Hepatocyte (in vitro differentiated cells): ENCODE results near the gene ICAM1. TPM values are rescaled to one million over a fixed set of nuclear protein-coding genes. Genes with fewer than 3 reads are reported as not detected.
A peak's percentile ranks its signal among the peaks of the same experiment; 100 is the strongest.

Experiments
- DNase-seq: peaks from one replicate; pipeline ENCODE4 v3.0.0-alpha.2; 2016; ENCODE audit warnings: low spot score
- H2AFZ ChIP-seq: fragments of 200-600 bp; sonication (generic); 2 replicates; pipeline ENCODE4 v1.6.0; 2016; ENCODE audit warnings: antibody characterized with exemption, mild to moderate bottlenecking
- H3K27ac ChIP-seq: fragments of 200-600 bp; sonication (generic); 2 replicates; pipeline ENCODE4 v1.5.1; 2016; ENCODE audit warnings: mild to moderate bottlenecking
- H3K27me3 ChIP-seq: fragments of 200-600 bp; sonication (generic); 2 replicates; pipeline ENCODE4 v1.6.1; 2016
- H3K36me3 ChIP-seq: fragments of 200-600 bp; sonication (generic); replicated peaks from 2 replicates; pipeline ENCODE4 v1.5.1; 2016; ENCODE audit warnings: low read depth; ENCODE audit not compliant: insufficient read depth
- H3K4me1 ChIP-seq: fragments of 200-600 bp; sonication (generic); 2 replicates; pipeline ENCODE4 v1.5.1; 2016; ENCODE audit warnings: mild to moderate bottlenecking, moderate library complexity; ENCODE audit not compliant: insufficient read depth
- H3K4me2 ChIP-seq: fragments of 200-600 bp; sonication (generic); 2 replicates; pipeline ENCODE4 v1.6.0; 2016
- H3K4me3 ChIP-seq: fragments of 200-600 bp; sonication (generic); 2 replicates; pipeline ENCODE4 v1.5.1; 2016; ENCODE audit warnings: mild to moderate bottlenecking
- H3K79me2 ChIP-seq: fragments of 200-600 bp; sonication (generic); 2 replicates; pipeline ENCODE4 v1.6.0; 2017; ENCODE audit warnings: mild to moderate bottlenecking
- H3K9me2 ChIP-seq: fragments of 200-600 bp; sonication (generic); replicated peaks from 2 replicates; pipeline ENCODE4 v1.6.0; 2017; ENCODE audit warnings: mild to moderate bottlenecking; ENCODE audit not compliant: insufficient read depth
- H3K9me3 ChIP-seq: fragments of 200-600 bp; sonication (generic); 2 replicates; pipeline ENCODE4 v1.5.1; 2016; ENCODE audit warnings: low read depth, mild to moderate bottlenecking
- H4K20me1 ChIP-seq: fragments of 200-600 bp; sonication (generic); 2 replicates; pipeline ENCODE4 v1.6.0; 2016; ENCODE audit warnings: mild to moderate bottlenecking; ENCODE audit not compliant: insufficient read depth, poor library complexity, severe bottlenecking
- EZH2 ChIP-seq: fragments of 200-600 bp; sonication (generic); IDR thresholded peaks from 2 replicates; pipeline ENCODE4 v1.6.1; 2016; ENCODE audit warnings: antibody characterized with exemption, mild to moderate bottlenecking, borderline replicate concordance
- EZH2phosphoT487 ChIP-seq: fragments of 200-600 bp; sonication (generic); IDR thresholded peaks from one replicate; pipeline ENCODE4 v1.6.1; 2018; ENCODE audit warnings: antibody characterized with exemption, mild to moderate bottlenecking, low read depth, moderate library complexity; ENCODE audit not compliant: unreplicated experiment, severe bottlenecking
- WGBS: methylation state at CpG from one replicate; pipeline ENCODE4 v1.1.6; 2016; ENCODE audit warnings: low lambda C conversion rate; ENCODE audit errors: missing lambda C conversion rate; 5-methylcytosine and 5-hydroxymethylcytosine counted together
- polyA plus RNA-seq: library from polyadenylated mRNA; unstranded; fragments of >200 nt; fragmentation: Nextera tagmentation; extraction: Ambion mirVana; gene quantifications from 2 replicates; pipeline ENCODE4 v1.2.1, GENCODE V29; 2016
- total RNA-seq: library from RNA; depleted of rRNA; stranded (reverse); fragments of >200 nt; gene quantifications from 2 replicates; pipeline ENCODE4 v1.2.3, GENCODE V29; 2014
- TF ChIP-seq, protein P1 (sequence below): fragments of 200-600 bp; sonication (generic); IDR thresholded peaks from 2 replicates; pipeline ENCODE4 v1.5.1; 2016; ENCODE audit warnings: antibody characterized with exemption, mild to moderate bottlenecking; ENCODE audit not compliant: poor library complexity

The ICAM1 gene
- total and polyA plus RNA-seq, 2 experiments from 2014 or later = 19.6 to 19.9 TPM

GRCh38 chr19:10328558-10329429 lies 57.9 kb downstream of the ICAM1 start:
- H3K36me3 ChIP-seq = no peaks in the 10 kb centered on the region
- H4K20me1 ChIP-seq = peaks cover 22% of the 10 kb centered on the region
- TF ChIP-seq, protein P1, sequence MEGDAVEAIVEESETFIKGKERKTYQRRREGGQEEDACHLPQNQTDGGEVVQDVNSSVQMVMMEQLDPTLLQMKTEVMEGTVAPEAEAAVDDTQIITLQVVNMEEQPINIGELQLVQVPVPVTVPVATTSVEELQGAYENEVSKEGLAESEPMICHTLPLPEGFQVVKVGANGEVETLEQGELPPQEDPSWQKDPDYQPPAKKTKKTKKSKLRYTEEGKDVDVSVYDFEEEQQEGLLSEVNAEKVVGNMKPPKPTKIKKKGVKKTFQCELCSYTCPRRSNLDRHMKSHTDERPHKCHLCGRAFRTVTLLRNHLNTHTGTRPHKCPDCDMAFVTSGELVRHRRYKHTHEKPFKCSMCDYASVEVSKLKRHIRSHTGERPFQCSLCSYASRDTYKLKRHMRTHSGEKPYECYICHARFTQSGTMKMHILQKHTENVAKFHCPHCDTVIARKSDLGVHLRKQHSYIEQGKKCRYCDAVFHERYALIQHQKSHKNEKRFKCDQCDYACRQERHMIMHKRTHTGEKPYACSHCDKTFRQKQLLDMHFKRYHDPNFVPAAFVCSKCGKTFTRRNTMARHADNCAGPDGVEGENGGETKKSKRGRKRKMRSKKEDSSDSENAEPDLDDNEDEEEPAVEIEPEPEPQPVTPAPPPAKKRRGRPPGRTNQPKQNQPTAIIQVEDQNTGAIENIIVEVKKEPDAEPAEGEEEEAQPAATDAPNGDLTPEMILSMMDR = no peak
- TF ChIP-seq EZH2phosphoT487 = no peak
- no peak for TF ChIP-seq EZH2
- WGBS = 98% methylated on average over 41 of the region's 41 CpGs
- H3K4me3 ChIP-seq = no peak overlapping the region
- peaks cover 42% of the 10 kb centered on the region for H3K79me2 ChIP-seq
- H3K9me3 ChIP-seq = no peaks in the 10 kb centered on the region
- H3K27me3 ChIP-seq = no peaks in the 10 kb centered on the region
- no peak for DNase-seq
- H3K4me1 ChIP-seq = peaks cover 8% of the 10 kb centered on the region
- no peak overlapping the region for H2AFZ ChIP-seq
- H3K4me2 ChIP-seq = no peak overlapping the region
- H3K9me2 ChIP-seq = no peaks in the 10 kb centered on the region
- H3K27ac ChIP-seq = no peak overlapping the region

GRCh38 chr19:10329555-10329954 lies 58.6 kb downstream of the ICAM1 start:
- Histone ChIP-seq H3K79me2 (peaks cover 42% of the 10 kb centered on the region), H3K9me2 (no peaks in the 10 kb centered on the region), H3K9me3 (no peaks in the 10 kb centered on the region), H3K27ac (no peak overlapping the region), H4K20me1 (peaks cover 22% of the 10 kb centered on the region), H2AFZ (no peak overlapping the region), H3K27me3 (no peaks in the 10 kb centered on the region), H3K4me1 (peaks cover 8% of the 10 kb centered on the region), H3K4me3 (no peak overlapping the region), H3K36me3 (no peaks in the 10 kb centered on the region), H3K4me2 (no peak overlapping the region)
- no peak for DNase-seq
- WGBS = 96% methylated on average over 13 of the region's 13 CpGs
- no peak for TF ChIP-seq EZH2phosphoT487
- TF ChIP-seq, protein P1 = no peak
- TF ChIP-seq EZH2 = no peak

GRCh38 chr19:10332158-10332964 lies 61.4 kb downstream of the ICAM1 start:
- peak overlapping the region; percentile 80 for H3K4me3 ChIP-seq
- no peak for TF ChIP-seq EZH2
- TF ChIP-seq EZH2phosphoT487 = no peak
- TF ChIP-seq, protein P1 = peak; percentile 4
- peak; percentile 67 for DNase-seq
- H3K9me2 ChIP-seq = no peaks in the 10 kb centered on the region
- H3K4me1 ChIP-seq = peaks cover 8% of the 10 kb centered on the region
- H4K20me1 ChIP-seq = peaks cover 22% of the 10 kb centered on the region
- H3K79me2 ChIP-seq = peaks cover 42% of the 10 kb centered on the region
- peak overlapping the region; percentile 49 for H2AFZ ChIP-seq
- H3K9me3 ChIP-seq = no peaks in the 10 kb centered on the region
- H3K27ac ChIP-seq = peak overlapping the region; percentile 93
- no peaks in the 10 kb centered on the region for H3K36me3 ChIP-seq
- WGBS = 41% methylated on average over 18 of the region's 18 CpGs
- no peaks in the 10 kb centered on the region for H3K27me3 ChIP-seq
- peak overlapping the region; percentile 95 for H3K4me2 ChIP-seq
